CD4-positive, alpha-beta T cell treated with Interleukin-6 for 4 hours (primary cell): ENCODE data around the gene UGT2B17.
"Not testable (repeated sequence)": the region's sequence is repeated elsewhere in the genome, so short reads cannot be mapped to it uniquely, and the experiment has no call there.

Experiments used
- DNase-seq: peaks from one replicate; pipeline ENCODE4 v3.0.0-alpha.2; 2020; ENCODE audit warnings: mixed read lengths

UGT2B17 gene

DNA sequence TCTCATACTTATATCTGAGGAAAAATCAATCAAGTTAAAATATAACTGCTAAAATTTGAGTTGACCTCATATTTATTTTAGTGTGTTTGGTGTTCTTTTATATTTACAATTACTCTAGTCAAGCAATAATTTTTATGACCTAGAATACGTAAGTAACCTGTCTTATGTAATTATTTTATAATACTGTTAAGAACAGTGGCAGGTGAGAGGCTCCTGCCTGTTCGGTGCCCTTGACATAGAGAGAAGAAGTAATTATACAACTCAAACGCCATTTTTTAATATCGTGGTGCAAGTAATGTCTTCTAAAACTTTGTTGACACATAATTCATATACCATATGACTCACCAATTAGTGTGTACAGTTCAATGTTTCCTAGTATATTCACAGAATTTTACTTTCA is 7.6 kb downstream of the UGT2B17 start:
- DNase-seq = not testable (repeated sequence)

DNA sequence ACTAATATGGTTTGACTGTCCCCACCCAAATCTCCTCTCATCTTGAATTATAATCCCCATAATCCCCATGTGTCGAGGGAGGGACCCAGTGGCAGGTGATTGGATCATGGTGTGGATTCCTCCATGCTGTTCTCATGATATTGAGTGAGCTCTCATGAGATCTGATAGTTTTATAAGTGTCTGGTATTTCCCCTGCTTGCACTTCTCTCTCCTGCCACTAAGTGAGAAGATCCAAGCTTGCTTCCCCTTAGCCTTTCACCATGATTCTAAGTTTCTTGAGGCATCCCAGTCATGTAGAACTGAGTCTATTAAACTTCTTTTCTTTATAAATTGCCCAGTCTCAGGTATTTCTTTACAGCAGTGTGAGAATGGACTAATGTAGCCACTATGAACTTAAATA is 9.8 kb downstream of the UGT2B17 start:
- not testable (repeated sequence) for DNase-seq

DNA sequence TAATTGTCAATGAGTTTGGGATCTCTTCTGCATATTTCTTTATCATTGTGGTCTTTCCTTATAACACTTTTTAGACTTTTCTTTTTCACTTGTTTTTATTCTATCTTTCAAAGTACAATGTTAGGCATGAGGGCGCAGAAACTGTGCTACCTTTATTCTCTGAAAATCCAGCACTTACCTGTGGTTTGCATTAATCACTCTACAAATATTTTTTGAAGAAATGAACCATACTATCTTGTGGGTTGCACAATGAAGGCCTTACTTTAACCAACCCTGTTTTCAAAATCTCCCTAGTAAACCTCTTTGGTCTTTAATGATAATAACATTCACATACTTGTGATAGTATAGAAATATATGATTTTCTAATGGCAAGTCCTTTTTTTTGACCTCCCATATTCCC is 11.0 kb downstream of the UGT2B17 start:
- not testable (repeated sequence) for DNase-seq

DNA sequence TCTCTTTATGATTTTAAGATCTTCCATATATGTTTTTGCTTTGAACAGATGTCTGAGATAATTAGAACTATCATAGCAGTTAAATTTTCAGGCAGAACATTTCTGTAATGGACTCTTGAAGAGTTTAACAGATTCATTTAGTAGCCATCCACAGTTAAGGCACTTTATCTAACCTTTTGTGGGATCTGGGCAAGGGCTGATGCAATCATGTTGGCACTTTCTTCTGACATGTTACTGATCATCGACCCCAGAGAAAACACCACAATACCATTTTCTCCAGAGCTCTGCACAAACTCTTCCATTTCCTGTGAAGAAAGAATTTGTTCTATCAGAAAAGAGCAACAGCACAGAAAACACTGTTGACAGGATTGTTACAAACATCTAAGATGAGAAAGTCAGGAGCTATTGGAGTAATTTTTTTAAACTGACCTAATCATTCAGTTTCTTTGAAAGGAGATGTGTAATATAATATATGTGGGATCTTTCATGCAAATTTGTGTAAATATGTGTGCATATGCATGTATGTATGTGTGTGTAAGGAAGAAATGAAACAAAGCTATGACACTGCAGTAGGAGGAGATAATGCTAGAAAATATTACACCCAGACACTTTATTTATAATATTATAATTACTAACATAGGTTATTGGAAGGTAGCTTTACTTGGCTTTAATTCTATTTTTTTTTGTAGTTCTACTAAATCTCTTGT is 15.6 kb downstream of the UGT2B17 start:
- not testable (repeated sequence) for DNase-seq

DNA sequence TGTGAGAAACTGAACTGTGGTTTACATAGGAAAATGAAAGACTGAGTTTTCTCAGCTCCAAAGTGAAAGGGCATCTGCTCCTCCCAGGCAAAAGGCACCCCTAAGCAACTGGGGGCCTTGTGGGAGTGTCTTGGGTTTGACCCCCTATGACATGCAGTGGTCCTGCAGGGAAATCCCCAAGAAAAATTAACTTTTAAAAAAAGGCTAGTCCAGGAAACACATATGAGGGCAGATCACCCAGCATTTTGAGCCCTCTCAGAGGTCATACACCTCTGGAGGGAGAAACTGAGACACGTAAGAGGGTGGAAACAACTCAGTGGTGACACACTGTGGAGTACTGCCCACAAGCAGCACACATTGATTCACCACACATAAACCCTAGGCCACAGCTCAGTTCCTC is 22.3 kb downstream of the UGT2B17 start:
- not testable (repeated sequence) for DNase-seq

DNA sequence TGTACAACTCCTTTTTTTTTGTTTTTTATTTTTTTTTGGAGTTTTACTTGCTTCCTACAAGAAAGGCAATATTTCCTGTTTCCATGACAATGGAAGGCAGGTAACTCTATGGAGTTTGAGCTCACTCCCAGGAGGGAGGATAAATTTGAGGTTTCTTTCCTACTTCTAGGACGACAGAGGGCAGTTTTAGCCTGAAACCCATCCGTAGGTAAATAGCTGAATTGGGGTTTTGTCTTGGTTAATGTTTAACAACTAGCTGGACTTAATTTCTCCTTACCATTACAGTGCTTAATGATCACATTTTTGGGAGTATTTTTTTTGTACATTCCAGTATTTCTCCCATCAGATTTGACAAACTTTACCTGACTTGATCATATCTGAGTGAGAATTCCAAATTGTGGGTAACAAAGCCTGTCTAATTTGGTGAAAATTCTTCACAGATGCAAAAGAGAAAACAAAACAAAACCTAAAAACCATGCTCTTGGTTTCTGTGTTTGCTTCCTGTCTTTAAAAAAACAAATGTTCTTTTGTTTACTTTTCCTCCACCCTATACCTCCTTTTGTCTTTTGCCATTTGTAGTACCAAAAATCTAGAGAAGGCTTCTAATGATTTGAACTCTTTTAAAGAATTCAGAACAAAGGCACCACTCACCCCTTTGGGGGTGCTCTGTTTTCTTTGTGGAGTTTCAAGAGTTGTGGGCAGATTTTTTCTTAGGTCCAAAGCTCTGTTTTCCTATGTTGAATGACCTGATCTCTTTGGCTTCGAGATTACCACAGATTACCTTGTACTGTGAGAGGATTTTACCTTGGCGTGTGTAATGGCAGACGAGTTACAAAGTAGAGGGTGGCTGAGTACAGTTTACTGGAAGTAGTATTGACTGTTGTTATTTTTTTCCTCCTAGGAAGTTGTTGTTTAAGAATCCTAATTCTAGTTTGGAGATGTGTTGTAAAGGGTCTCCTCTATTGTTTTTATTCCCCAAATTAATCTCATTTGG is 23.0 kb downstream of the UGT2B17 start:
- not testable (repeated sequence) for DNase-seq

DNA sequence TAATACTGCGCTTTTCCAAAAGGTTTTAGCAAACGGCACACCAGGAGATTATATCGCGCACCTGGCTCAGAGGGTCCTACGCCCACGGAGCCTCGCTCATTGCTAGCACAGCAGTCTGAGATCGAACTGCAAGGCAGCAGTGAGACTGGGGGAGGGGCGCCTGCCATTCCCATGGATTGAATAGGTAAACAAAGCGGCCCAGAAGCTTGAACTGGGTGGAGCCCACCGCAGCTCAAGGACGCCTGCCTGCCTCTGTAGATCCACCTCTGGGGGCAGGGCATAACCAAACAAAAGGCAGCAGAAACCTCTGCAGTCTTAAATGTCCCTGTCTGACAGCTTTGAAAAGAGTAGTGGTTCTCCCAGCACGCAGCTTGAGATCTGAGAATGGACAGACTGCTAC is 33.4 kb downstream of the UGT2B17 start:
- DNase-seq = not testable (repeated sequence)

DNA sequence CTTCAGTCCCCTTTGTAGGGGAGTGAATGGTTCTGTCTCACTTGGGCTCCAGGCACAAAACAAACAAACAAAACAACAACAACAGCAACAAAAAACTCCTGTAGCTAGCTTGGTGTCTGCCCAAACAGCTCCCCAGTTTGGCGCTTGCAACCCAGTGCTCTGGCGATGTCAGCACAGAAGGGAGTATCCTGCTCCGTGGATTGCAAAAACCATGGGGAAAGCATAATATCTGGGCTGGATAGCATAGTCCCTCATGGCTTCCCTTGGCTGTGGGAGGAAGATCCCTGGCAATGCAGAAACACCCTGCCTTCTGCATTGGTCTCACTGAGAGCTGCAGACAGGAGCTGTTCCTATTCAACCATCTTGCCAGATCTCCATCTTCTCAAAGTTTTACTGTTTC is 39.7 kb downstream of the UGT2B17 start:
- no peak for DNase-seq

DNA sequence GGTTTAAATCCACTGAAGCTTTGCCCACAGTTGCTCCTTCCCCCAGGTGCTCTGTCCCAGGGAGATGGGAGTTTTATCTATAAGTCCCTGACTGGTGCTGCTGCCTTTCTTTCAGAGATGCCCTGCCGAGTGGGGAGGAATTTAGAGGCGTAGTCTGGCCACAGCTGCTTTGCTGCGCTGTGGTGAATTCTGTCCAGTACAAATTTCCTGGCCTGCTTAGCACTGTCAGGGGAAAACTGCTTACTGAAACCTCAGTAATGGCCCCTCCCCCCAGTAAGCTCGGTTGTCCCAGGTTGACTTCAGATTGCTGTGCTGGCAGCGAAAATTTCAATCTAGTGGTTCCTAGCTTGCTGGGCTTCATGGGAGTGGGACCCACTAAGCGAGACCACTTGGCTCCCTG is 40.1 kb downstream of the UGT2B17 start:
- DNase-seq = no peak

DNA sequence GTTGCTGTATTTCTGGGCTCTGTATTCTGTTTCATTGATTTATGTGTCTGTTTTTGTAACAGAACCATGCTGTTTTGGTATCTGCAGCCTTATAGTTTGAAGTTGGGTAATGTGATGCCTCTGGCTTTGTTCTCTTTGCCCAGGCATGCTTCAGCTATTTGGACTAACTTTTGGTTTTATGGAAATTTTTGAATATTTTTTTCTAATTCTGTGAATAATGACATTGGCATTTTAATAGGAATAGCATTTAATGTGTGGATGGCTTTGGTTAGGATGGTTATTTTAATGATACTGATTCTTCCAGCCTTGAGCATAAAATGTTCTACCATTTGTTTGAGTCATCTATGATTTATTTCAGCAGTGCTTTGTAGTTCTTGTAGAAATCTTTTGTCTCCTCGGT is 53.9 kb downstream of the UGT2B17 start:
- DNase-seq = not testable (repeated sequence)

DNA sequence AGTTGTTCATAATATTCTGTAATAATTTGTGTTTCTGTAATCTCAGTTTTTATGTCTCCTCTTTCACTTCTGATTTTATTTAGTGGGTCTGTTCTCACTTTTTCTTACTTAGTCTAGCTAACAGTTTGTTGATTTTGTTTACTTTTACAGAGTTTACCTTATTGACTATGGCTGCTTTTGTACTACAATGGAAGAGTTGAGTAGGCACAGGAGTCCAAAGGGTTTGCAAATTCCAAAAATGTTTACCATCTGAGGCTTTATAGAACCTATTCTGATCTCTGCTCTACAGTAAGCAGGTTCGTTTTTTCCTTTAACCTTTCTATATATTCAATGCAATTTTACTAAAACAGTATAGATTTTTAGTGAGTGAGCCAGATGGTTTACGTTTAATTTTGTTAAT is 55.1 kb downstream of the UGT2B17 start:
- no peak for DNase-seq

DNA sequence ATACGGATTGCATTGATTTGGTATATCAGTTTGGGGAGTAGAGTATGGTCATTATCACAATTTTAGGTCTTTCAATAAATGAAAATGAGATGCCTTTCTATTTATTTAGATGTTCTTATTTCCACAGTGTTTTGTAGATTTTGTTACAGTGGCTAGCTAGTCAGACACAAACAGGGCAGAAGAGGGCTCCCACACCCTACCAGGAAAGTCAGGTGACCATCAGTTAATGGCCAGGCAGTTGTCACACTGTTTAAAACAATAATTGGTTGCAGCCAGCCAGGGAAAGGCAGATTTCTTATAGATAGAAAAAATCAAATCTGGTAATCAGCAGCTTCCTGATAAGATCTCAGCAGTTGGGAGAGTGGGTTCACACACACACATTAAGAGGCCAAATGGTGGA is 57.2 kb downstream of the UGT2B17 start:
- no peak for DNase-seq

DNA sequence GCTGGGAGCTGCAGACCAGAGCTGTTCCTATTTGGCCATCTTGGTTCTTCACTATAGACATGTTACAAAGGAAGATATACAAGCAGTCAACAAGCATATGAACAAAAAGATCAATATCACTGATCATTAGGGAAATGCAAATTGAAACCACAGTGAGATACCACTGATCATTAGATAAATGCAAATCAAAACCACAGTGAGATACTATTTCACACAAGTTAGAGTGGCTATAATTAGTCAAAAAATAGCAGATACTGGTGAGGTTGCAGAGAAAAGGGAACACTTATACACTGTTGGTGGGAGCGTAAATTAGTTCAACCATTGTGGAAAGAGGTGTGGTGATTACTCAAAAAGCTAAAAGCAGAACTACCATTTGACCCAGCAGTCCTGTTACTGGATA is 70.7 kb downstream of the UGT2B17 start:
- DNase-seq = not testable (repeated sequence)

DNA sequence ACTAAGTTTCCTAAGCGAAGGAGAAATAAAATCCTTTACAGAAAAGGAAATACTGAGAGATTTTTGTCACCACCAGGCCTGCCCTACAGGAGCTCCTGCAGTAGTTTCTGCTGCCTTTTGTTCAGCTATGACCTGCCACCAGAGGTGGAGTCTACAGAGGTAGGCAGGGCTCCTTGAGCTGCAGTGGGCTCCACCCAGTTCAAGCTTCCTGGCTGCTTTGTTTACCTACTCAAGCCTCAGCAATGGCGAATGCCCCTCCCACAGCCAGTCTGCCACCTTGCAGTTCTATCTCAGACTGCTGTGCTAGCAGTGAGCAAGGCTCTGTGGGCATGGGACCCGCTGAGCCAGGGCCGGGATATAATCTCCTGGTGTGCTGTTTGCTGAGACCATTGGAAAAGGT is 71.3 kb downstream of the UGT2B17 start:
- DNase-seq = peak; percentile 3

DNA sequence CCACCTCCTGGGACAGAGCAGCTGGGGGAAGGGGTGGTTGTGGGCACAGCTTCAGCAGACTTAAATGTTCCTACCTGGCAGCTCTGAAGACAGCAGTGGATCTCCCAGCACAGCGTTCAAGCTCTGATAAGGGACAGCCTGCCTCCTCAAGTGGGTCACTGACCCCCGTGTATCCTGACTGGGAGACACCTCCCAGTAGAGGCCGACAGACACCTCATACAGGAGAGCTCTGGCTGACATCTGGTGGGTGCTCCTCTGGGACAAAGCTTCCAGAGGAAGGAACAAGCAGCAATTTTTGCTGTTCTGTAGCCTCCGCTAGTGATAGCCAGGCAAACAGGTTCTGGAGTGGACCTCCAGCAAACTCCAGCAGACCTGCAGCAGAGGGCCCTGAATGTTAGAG is 72.7 kb downstream of the UGT2B17 start:
- not testable (repeated sequence) for DNase-seq

DNA sequence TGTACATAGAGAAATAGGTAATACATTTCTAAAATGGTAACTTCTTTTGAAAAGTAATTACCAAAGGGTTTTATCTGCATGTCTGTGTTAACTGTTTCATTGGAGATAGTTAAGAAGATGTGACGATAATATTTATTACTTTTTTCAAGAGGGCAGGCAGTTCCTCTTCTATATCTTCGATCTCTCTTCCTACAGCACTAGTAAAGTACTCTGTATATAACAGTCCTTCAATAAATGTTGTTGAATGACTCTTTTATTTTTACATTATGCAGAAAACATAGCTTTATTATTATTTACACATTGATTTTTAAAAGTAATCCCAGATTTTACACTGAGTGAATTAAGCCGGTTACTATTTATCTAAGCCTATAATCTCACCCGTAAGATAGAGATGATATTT is 77.1 kb downstream of the UGT2B17 start:
- DNase-seq = no peak

DNA sequence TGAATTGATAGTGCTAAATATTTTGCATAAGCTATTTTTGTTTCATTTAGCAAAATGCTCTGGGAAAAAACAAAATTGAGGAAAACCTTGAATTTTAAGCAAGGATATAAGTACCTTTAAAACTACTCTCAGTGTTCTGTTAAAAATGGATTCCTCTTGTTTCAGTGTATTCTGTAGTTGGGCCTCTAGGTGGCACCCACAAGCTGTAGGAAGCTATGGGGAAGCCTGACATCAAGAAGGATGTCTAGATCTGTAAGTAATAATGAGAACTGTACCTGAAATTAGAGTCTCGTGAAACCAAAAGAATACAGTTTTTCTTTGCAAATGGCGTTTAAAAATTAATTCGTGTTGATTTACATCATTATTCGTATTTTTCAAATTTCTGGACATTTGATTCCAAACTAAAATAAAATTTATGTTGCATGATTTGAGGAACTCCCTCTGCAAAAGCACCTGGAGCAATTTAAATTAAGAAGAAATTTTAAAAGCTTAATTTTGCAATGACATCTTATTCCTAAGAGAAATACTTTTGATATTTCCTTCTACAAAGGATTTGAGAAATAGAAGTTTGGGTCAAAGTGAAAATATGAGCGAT is 77.6 kb downstream of the UGT2B17 start:
- DNase-seq = peak; percentile 60

DNA sequence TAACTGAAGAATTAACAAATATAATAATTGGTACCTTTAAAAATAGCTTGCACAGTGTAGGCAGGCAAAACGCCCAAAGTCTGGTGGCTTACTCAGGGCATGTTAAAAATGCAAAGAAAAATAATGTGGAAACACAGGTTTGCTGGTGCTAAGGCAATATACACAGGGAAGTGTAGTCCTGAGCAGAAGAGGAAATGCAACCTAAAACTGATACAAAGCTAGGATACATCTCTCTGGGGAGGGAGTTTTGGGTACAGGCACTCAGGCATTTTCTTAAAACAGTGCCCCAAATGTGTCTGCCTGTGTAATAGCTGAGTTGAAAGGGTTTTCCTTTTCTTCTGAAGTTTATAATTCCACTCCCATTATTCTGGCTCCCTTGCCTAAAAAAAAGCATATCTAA is 81.4 kb downstream of the UGT2B17 start:
- no peak for DNase-seq

DNA sequence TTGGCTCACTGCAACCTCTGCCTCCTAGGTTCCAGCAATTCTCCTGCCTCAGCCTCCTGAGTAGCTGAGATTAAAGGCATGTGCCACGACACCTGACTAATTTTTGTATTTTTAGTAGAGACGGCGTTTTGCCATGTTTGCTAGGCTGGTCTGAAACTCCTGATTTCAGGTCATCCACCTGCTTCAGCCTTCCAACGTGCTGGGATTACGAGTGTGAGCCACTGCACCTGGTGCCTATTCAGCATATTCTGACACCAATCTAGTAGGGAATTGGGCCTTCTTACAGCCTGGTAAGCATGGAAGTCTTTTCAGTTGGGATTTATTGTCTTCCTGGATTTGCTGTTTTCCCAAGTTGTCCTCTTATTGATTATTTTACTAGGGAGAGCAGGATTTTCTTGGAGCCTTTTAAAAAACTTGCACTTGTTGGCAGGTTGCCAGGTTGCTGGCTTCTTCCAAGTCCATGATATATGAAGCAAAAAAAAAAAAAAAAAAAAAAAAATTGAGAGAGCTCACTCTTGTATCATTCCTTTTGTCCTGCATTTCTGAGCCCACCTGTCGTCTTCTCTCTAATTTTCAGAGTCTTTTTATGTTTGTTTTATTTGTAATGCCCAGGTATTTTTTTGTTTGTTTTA is 85.2 kb downstream of the UGT2B17 start:
- no peak for DNase-seq

DNA sequence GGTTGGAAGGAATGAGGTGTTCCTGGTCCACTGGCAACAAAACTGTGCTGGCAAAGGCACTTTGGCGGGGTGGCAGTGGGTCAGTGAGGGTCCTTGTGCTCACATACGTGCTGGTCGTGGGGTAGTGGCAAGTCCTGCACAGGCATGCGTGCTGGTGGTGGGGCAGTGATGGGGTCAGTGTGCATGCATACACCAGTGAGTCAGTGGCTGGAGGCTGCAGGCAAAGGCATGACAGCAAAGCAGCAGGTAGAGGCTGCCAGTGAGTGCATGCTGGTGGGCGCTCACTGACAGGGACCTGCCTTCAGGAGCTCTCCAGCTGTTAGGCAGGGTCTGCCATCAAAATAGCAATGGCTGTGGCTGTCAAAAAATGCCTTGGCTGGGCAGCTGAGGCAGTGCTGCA is 86.8 kb downstream of the UGT2B17 start:
- DNase-seq = no peak
